ENCODE data around the gene MED26.

The MED26 gene

DNA sequence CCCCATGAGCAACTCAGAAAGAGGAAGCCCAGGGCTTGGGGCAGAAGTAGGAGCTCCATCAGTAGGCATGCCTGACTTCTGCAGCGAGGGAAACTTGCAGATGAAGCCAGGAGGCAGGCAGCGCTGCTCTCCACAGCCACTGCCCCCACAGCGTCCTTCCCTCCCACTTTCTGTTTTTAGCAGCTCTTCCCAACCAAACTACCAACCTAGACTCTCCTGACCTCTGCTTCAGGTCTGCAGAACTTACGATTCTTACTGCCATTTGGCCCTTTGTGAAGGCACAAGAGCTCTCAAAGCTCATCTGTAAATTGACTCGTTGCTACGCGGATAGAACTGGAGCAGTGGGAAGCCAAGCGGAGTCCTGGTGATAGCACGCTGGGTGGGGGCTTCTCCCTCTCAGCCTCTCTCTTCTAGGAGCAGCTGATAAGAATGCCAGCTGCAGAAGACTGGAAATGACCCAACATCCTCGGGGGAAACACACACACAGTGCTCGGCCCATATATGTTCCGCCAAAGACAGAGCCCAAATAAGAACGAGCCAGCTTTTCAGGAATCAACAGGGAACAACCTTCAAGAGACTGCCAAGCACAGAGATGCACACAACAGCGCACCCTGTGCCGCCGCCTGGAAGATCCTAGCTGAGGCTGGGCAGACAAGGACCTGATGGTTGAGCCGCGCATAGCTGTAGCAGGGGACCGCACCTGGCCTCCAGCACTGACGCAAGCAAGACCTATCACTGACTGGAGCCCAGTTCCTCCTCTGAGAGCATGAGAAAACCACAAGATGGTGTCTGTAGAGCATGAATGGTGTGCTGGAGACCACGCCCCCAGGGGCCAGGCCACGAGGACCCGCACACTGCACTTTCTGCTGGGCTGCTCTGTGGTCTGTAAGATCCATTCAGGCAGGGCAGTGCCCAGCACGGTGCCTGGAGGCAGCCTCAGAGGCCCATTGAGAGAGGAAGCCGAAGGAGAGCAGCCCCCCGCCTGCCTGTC is 39.9 kb downstream of the MED26 start:
- Histone ChIP-seq H3K9ac (ENCODE audit: low read depth, low read length) (no peak overlapping the region), H3K9me3 (replicated peaks; ENCODE audit: low read length) (no peaks in the 10 kb centered on the region), H3K4me1 (ENCODE audit: control insufficient read depth, insufficient read depth, low read length) (peaks cover 57% of the 10 kb centered on the region), H3K36me3 (ENCODE audit: insufficient read depth, low read length) (no peaks in the 10 kb centered on the region), H3K27me3 (ENCODE audit: control insufficient read depth, insufficient read depth, low read length) (no peaks in the 10 kb centered on the region), H3K4me3 (ENCODE audit: low read length) (no peak overlapping the region), H3K4me2 (ENCODE audit: low read length) (peak overlapping the region; percentile 19)

DNA sequence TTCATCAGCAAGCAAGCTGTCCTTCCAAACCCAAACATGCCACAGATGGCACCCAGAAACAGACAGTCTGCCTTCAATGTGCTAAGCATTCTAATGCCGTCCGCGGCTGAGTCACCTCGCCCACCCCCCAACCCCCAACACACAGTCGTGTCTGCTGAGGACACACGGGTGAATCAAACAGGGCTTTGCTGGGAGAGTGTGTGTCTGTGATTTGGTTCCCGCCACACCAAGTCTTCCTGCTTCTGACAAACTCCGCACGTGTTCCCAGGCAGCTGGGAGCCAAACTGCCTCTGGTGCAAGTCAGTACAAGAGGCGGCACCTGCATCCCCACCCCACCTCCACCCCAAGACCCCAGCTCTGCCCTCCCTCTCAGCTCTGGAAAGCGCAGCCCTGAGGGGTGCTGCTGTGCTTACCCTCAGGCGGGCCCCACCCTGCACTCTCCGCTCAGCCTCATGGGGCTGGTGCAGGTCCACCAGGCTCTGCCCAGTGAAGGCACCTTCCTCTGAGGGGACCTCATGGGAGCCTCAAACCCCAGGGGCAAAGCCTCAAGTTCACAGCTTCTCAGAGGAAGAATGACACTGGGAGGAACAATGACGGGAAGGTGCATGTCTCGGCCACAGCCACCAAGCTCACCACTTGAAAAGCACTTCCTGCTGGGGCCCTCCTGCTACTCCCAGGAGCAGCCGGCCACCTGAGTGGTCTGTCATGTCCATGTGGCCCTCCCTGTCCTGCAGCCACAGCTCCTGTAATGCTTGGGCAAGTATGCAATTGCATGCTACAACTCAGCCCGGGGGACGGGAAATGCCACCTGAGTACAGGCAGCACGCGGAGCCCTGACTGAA is 40.8 kb downstream of the MED26 start:
- H3K36me3 ChIP-seq (ENCODE audit: insufficient read depth, low read length), result no peaks in the 10 kb centered on the region
- H3K9ac ChIP-seq (ENCODE audit: low read depth, low read length), result no peak overlapping the region
- H3K9me3 ChIP-seq (replicated peaks; ENCODE audit: low read length), result no peaks in the 10 kb centered on the region
- H3K4me3 ChIP-seq (ENCODE audit: low read length), result no peak overlapping the region
- no peaks in the 10 kb centered on the region for H3K27me3 ChIP-seq (ENCODE audit: control insufficient read depth, insufficient read depth, low read length)
- peaks cover 56% of the 10 kb centered on the region for H3K4me1 ChIP-seq (ENCODE audit: control insufficient read depth, insufficient read depth, low read length)
- peak overlapping the region; percentile 19 for H3K4me2 ChIP-seq (ENCODE audit: low read length)

DNA sequence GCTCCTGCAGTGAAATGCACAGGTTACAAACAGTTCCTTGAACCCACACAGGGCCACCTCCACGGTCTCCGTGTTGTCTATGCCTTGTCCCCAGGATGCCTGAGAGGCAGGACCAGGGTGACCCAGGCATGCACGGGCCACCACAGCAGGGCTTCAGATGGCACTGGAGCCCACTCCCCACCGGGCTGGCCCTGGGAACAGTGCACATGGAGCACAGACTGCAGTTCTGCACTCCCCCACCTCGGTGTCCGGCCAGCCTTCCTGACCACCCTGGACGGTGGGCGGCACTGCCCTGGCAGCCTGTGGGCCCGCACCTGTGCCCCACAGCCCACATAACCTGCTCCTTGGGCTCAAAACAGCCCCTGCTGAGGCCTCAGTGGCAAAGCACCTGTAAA is 41.5 kb downstream of the MED26 start:
- Histone ChIP-seq H3K4me1 (ENCODE audit: control insufficient read depth, insufficient read depth, low read length) (peaks cover 56% of the 10 kb centered on the region), H3K9ac (ENCODE audit: low read depth, low read length) (no peak overlapping the region)

DNA sequence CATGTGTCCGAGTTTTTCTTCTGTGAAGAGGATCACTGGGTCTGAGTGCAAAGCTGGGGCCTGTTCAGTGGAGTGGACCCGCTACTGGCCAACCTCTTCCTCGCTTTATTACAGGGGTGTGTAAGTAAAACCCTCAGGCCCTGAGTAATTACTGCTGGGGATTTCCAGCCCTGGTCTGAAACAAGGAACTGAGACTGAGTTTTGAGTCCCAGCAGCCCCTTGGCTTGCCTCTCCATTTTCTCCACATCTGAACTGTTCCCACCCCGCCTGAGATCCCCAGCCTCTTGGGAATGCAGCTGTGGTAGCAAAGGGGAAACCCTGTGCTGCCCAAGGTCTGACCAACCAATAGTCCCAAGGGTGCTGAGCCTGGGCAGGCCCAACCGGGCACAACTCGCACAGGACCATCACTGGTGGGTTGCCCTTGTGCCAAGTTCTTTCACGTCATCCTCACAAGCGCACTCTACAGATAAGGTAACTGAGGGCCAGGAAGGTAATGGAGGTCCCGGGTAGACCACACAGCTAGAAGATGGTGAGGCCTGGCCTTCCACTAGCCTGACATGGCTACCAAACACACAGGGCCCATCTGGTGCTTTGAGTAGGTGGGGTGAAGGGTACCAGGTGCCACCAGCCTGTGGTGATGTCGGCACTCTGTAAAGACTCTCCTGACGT is 42.1 kb downstream of the MED26 start:
- no peak overlapping the region for H3K4me3 ChIP-seq (ENCODE audit: low read length)
- no peak overlapping the region for H3K4me2 ChIP-seq (ENCODE audit: low read length)
- no peak overlapping the region for H3K9ac ChIP-seq (ENCODE audit: low read depth, low read length)
- H3K36me3 ChIP-seq (ENCODE audit: insufficient read depth, low read length), result peaks cover 3% of the 10 kb centered on the region
- no peaks in the 10 kb centered on the region for H3K27me3 ChIP-seq (ENCODE audit: control insufficient read depth, insufficient read depth, low read length)
- H3K9me3 ChIP-seq (replicated peaks; ENCODE audit: low read length), result no peaks in the 10 kb centered on the region
- H3K4me1 ChIP-seq (ENCODE audit: control insufficient read depth, insufficient read depth, low read length), result peaks cover 61% of the 10 kb centered on the region

More for the DNA sequence above, 41.5 kb downstream of the MED26 start:
- H3K27me3 ChIP-seq (ENCODE audit: control insufficient read depth, insufficient read depth, low read length), result no peaks in the 10 kb centered on the region
- no peak overlapping the region for H3K4me3 ChIP-seq (ENCODE audit: low read length)
- no peaks in the 10 kb centered on the region for H3K9me3 ChIP-seq (replicated peaks; ENCODE audit: low read length)
- no peak overlapping the region for H3K4me2 ChIP-seq (ENCODE audit: low read length)
- peaks cover 3% of the 10 kb centered on the region for H3K36me3 ChIP-seq (ENCODE audit: insufficient read depth, low read length)

- Histone ChIP-seq H3K36me3 (ENCODE audit: insufficient read depth, low read length) (peaks cover 3% of the 10 kb centered on the region), H3K27me3 (ENCODE audit: control insufficient read depth, insufficient read depth, low read length) (no peaks in the 10 kb centered on the region), H3K9ac (ENCODE audit: low read depth, low read length) (no peak overlapping the region), H3K4me2 (ENCODE audit: low read length) (no peak overlapping the region), H3K9me3 (replicated peaks; ENCODE audit: low read length) (no peaks in the 10 kb centered on the region), H3K4me1 (ENCODE audit: control insufficient read depth, insufficient read depth, low read length) (peaks cover 65% of the 10 kb centered on the region), H3K4me3 (ENCODE audit: low read length) (no peak overlapping the region)
Observed at GRCh38 chr19:16585094-16585801, 42.8 kb downstream of the MED26 start.

- Histone ChIP-seq H3K4me1 (ENCODE audit: control insufficient read depth, insufficient read depth, low read length) (peaks cover 65% of the 10 kb centered on the region), H3K4me3 (ENCODE audit: low read length) (peak overlapping the region; percentile 29), H3K9ac (ENCODE audit: low read depth, low read length) (peak overlapping the region; percentile 43), H3K9me3 (replicated peaks; ENCODE audit: low read length) (no peaks in the 10 kb centered on the region), H3K27me3 (ENCODE audit: control insufficient read depth, insufficient read depth, low read length) (no peaks in the 10 kb centered on the region), H3K36me3 (ENCODE audit: insufficient read depth, low read length) (peaks cover 3% of the 10 kb centered on the region), H3K4me2 (ENCODE audit: low read length) (peak overlapping the region; percentile 72)
Observed at GRCh38 chr19:16584248-16585093, 43.5 kb downstream of the MED26 start.

DNA sequence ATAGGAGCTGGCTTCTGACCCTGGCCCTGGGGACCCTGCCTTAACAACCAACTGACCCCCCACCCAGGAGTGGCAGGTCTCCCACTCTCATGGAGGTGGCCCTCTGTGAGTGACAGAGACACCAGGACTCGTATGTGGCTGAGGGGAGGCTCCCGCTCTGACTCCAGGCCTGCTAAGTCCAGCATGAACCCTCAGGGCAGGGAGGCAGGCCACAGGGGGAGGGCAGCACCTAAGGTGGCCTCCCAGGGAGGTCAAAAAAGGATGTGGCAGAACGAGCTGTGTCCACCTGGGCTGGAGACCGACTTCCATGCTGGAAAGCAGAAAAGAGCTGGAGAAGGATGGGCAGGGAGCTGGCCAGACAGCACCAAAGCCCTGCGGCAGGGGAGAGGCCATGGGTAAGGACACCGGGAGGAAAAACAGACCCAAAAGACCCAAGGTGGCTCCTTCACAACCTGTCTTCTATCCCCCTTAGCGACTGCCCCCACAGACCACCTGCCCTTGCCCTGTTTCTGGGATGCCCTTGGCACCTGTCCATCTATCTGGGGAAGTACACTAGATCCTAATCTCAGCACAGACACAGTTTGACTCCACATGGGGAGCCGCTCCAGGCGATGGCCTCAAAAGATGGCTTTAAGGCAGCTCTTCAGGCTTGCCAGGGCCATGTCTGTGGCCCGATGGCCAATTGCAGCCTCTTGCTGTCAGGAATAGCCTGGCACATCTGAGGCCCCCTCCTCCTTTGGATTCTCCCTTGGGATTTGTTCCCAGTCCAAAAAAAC is 45.3 kb downstream of the MED26 start:
- no peaks in the 10 kb centered on the region for H3K9me3 ChIP-seq (replicated peaks; ENCODE audit: low read length)
- H3K9ac ChIP-seq (ENCODE audit: low read depth, low read length), result no peak overlapping the region
- H3K36me3 ChIP-seq (ENCODE audit: insufficient read depth, low read length), result peaks cover 12% of the 10 kb centered on the region
- no peaks in the 10 kb centered on the region for H3K27me3 ChIP-seq (ENCODE audit: control insufficient read depth, insufficient read depth, low read length)
- H3K4me2 ChIP-seq (ENCODE audit: low read length), result no peak overlapping the region
- peaks cover 51% of the 10 kb centered on the region for H3K4me1 ChIP-seq (ENCODE audit: control insufficient read depth, insufficient read depth, low read length)
- H3K4me3 ChIP-seq (ENCODE audit: low read length), result no peak overlapping the region

DNA sequence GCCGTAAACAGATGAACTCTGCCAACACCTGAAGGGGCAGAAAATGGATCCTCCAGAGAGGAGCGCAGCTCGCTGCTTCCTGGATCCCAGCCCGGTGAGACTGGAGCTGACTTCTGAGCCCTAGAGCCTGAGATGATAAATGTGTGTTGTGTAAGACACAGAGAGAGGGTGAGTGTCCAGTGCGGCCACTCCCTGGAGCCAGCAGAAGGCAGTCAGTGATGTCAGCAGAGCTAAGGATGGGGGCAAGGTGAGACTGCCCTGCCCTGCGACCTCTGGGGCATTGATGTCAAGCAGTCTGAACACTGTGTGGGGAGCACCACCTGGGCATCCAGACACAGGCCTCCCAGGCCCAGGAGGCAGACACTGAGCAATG is 46.0 kb downstream of the MED26 start:
- Histone ChIP-seq H3K4me3 (ENCODE audit: low read length) (no peak overlapping the region), H3K4me1 (ENCODE audit: control insufficient read depth, insufficient read depth, low read length) (peaks cover 44% of the 10 kb centered on the region), H3K36me3 (ENCODE audit: insufficient read depth, low read length) (peaks cover 15% of the 10 kb centered on the region), H3K9ac (ENCODE audit: low read depth, low read length) (no peak overlapping the region), H3K27me3 (ENCODE audit: control insufficient read depth, insufficient read depth, low read length) (no peaks in the 10 kb centered on the region), H3K9me3 (replicated peaks; ENCODE audit: low read length) (no peaks in the 10 kb centered on the region), H3K4me2 (ENCODE audit: low read length) (no peak overlapping the region)

GRCh38 chr19:16581145-16581970 is 46.6 kb downstream of the MED26 start:
- no peak overlapping the region for H3K4me3 ChIP-seq (ENCODE audit: low read length)
- no peak overlapping the region for H3K9ac ChIP-seq (ENCODE audit: low read depth, low read length)
- peaks cover 19% of the 10 kb centered on the region for H3K36me3 ChIP-seq (ENCODE audit: insufficient read depth, low read length)
- peaks cover 38% of the 10 kb centered on the region for H3K4me1 ChIP-seq (ENCODE audit: control insufficient read depth, insufficient read depth, low read length)
- H3K27me3 ChIP-seq (ENCODE audit: control insufficient read depth, insufficient read depth, low read length), result no peaks in the 10 kb centered on the region
- no peak overlapping the region for H3K4me2 ChIP-seq (ENCODE audit: low read length)
- no peaks in the 10 kb centered on the region for H3K9me3 ChIP-seq (replicated peaks; ENCODE audit: low read length)
